ENCODE data around the gene USB1.

- TF ChIP-seq CTCF (conservative IDR thresholded peaks at IDR 0.05 in 1 of 2, IDR thresholded peaks at IDR 0.05 in 1 of 2; ENCODE audit: low read depth in 1 of 2, low read length in 2 of 2), result no peak
- peak; percentile 88 for TF ChIP-seq EZH2 (IDR thresholded peaks at IDR 0.05; ENCODE audit: low read length, missing control alignments)
These were observed 26.1 kb downstream of the USB1 start for GRCh38 chr16:58027161-58027915.
